Astrocyte (in vitro differentiated cells and primary cell): ENCODE data around the gene CLMN. TPM values are rescaled to one million over a fixed set of nuclear protein-coding genes. Genes with fewer than 3 reads are reported as not detected.

Experiments
- DNase-seq: peaks from one replicate; pipeline ENCODE4 v3.0.0-alpha.2; 2010; ENCODE audit warnings: low read depth
- FAIRE-seq: peaks from 2 replicates; lab custom pipeline; 2011; peaks lifted over from hg19 to GRCh38; lab: Jason Lieb, UNC
- H2AFZ ChIP-seq: 2 replicates; pipeline ENCODE4 v1.6.0; 2012; ENCODE audit warnings: low read depth, low read length, inconsistent platforms
- H3K27ac ChIP-seq: 2 replicates; pipeline ENCODE4 v1.5.1; 2011; ENCODE audit warnings: low read depth, low read length, inconsistent platforms
- H3K27me3 ChIP-seq: 2 replicates; pipeline ENCODE4 v1.6.0; 2011; ENCODE audit warnings: low read length, inconsistent platforms; ENCODE audit not compliant: insufficient read depth
- H3K36me3 ChIP-seq: 2 replicates; pipeline ENCODE4 v1.5.1; 2011; ENCODE audit warnings: low read length, inconsistent platforms; ENCODE audit not compliant: insufficient read depth
- H3K4me1 ChIP-seq: 2 replicates; pipeline ENCODE4 v1.5.1; 2011; ENCODE audit warnings: low read length, inconsistent platforms; ENCODE audit not compliant: insufficient read depth
- H3K4me2 ChIP-seq: 2 replicates; pipeline ENCODE4 v1.6.0; 2012; ENCODE audit warnings: low read length, inconsistent platforms
- H3K4me3 ChIP-seq: 2 replicates; pipeline ENCODE4 v1.5.1; 2011; ENCODE audit warnings: low read depth, mild to moderate bottlenecking, low read length, inconsistent platforms; ENCODE audit not compliant: insufficient read depth
- H3K79me2 ChIP-seq: 2 replicates; pipeline ENCODE4 v1.6.0; 2012; ENCODE audit warnings: mild to moderate bottlenecking, low read length, inconsistent platforms; ENCODE audit not compliant: insufficient read depth
- H3K9ac ChIP-seq: 2 replicates; pipeline ENCODE4 v1.6.0; 2012; ENCODE audit warnings: mild to moderate bottlenecking, low read length, inconsistent platforms
- H3K9me3 ChIP-seq: 2 replicates; pipeline ENCODE4 v1.5.1; 2012; ENCODE audit warnings: low read depth, mild to moderate bottlenecking, low read length, inconsistent platforms; ENCODE audit not compliant: insufficient read depth
- H4K20me1 ChIP-seq: 2 replicates; pipeline ENCODE4 v1.6.0; 2012; ENCODE audit warnings: low read length, inconsistent platforms; ENCODE audit not compliant: insufficient read depth
- H3K27ac Mint-ChIP-seq: one replicate; pipeline ENCODE4 v1.8.0; 2021; ENCODE audit warnings: mild to moderate bottlenecking, mixed read lengths; ENCODE audit not compliant: unreplicated experiment
- H3K27me3 Mint-ChIP-seq: one replicate; pipeline ENCODE4 v1.8.0; 2021; ENCODE audit warnings: low read depth, mixed read lengths; ENCODE audit not compliant: unreplicated experiment
- H3K36me3 Mint-ChIP-seq: one replicate; pipeline ENCODE4 v1.8.0; 2021; ENCODE audit warnings: low read depth, mixed read lengths; ENCODE audit not compliant: unreplicated experiment
- H3K4me1 Mint-ChIP-seq: one replicate; pipeline ENCODE4 v1.8.0; 2021; ENCODE audit warnings: low read depth, mixed read lengths; ENCODE audit not compliant: unreplicated experiment
- H3K4me3 Mint-ChIP-seq: one replicate; pipeline ENCODE4 v1.8.0; 2021; ENCODE audit warnings: mild to moderate bottlenecking, moderate library complexity, mixed read lengths; ENCODE audit not compliant: unreplicated experiment
- H3K9me3 Mint-ChIP-seq: one replicate; pipeline ENCODE4 v1.8.0; 2021; ENCODE audit warnings: mild to moderate bottlenecking, mixed read lengths; ENCODE audit not compliant: unreplicated experiment
- EZH2 ChIP-seq: IDR thresholded peaks from 2 replicates; pipeline ENCODE4 v1.6.1; 2012; ENCODE audit warnings: mild to moderate bottlenecking, low read length, inconsistent platforms; ENCODE audit not compliant: insufficient read depth
- total RNA-seq: library from RNA; stranded (reverse); gene quantifications from 2 replicates; pipeline ENCODE4 v1.2.1, GENCODE V29; 2021
- TF ChIP-seq, protein P1 (sequence below): IDR thresholded peaks from 2 replicates; pipeline ENCODE4 v1.5.1; 2011; ENCODE audit warnings: low read depth, mild to moderate bottlenecking, inconsistent platforms, low read length, moderate library complexity; ENCODE audit not compliant: insufficient read depth

The CLMN gene
- total RNA-seq, 1 donor from 2014 or later, result 14.0 TPM

DNA sequence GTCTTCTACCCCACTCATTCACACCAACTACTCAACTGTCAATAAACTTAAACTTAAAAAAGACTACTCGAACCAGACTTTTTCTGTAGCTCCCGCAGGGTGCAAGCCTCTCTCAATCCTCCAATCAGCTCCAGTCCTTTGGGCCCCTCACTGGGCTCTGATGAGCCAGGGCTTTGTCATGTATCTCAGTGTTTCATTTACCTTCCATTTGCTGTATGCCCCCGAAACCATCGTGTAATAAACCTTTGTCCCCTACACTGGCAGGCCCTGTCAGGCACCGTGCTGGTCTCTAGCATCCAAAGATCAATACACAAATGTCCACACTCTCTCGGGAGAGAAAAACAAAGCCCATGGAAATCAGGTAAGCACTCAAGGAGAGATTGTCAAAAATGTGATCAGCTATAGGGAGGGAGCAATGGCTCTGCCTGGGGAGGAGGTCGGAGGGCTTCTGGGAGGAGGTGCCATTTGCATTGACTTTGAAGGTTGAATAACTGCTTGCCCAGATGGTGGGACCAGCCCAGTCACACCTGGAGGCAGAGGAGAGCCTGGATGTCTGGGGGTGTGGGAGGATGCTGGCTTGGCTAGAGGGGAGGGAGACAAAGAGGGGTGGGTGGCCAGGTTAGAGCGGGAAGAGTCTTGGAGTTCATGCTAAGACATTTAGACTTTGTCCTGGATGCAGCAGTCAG, 120.3 kb downstream of the CLMN start:
- Histone ChIP-seq H3K79me2 (no peaks in the 10 kb centered on the region), H3K27ac (no peak overlapping the region), H3K4me2 (no peak overlapping the region), H3K27me3 (no peaks in the 10 kb centered on the region), H3K9ac (no peak overlapping the region), H3K4me1 (no peaks in the 10 kb centered on the region), H2AFZ (no peak overlapping the region), H3K4me3 (no peak overlapping the region), H3K9me3 (no peaks in the 10 kb centered on the region), H3K36me3 (no peaks in the 10 kb centered on the region), H4K20me1 (no peaks in the 10 kb centered on the region)
- Mint-ChIP-seq H3K9me3 (peaks cover 13% of the 10 kb centered on the region), H3K36me3 (peaks cover 13% of the 10 kb centered on the region), H3K27me3 (peaks cover 2% of the 10 kb centered on the region), H3K27ac (no peak overlapping the region), H3K4me3 (no peak overlapping the region), H3K4me1 (peaks cover 5% of the 10 kb centered on the region)
- FAIRE-seq, result no peak
- TF ChIP-seq, protein P1, sequence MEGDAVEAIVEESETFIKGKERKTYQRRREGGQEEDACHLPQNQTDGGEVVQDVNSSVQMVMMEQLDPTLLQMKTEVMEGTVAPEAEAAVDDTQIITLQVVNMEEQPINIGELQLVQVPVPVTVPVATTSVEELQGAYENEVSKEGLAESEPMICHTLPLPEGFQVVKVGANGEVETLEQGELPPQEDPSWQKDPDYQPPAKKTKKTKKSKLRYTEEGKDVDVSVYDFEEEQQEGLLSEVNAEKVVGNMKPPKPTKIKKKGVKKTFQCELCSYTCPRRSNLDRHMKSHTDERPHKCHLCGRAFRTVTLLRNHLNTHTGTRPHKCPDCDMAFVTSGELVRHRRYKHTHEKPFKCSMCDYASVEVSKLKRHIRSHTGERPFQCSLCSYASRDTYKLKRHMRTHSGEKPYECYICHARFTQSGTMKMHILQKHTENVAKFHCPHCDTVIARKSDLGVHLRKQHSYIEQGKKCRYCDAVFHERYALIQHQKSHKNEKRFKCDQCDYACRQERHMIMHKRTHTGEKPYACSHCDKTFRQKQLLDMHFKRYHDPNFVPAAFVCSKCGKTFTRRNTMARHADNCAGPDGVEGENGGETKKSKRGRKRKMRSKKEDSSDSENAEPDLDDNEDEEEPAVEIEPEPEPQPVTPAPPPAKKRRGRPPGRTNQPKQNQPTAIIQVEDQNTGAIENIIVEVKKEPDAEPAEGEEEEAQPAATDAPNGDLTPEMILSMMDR, result no peak
- TF ChIP-seq EZH2, result no peak
- no peak for DNase-seq

DNA sequence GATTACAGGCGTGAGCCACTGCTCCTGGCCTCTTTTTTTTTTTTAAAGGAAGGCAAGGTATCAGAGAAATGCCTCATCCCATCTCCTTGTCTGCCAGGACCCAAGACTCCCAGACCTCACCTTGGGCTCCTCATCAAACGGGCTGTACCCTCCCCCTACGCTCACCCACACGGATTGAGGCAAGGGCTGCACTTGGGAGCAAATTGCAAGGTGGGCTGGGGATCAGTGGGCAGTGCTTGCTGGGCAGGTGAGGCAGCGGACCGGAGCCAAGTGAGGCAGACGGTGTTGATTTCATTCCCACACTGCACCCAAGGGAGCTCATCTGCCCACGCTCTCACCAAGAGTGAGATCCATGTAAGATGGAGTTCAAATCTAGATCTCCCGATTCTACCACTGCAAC, 121.4 kb downstream of the CLMN start:
- TF ChIP-seq, protein P1, result no peak
- TF ChIP-seq EZH2, result no peak
- Histone ChIP-seq H3K27me3 (no peaks in the 10 kb centered on the region), H3K9ac (no peak overlapping the region), H2AFZ (no peak overlapping the region), H3K36me3 (no peaks in the 10 kb centered on the region), H3K4me3 (no peak overlapping the region), H3K79me2 (no peaks in the 10 kb centered on the region), H3K4me2 (no peak overlapping the region), H3K9me3 (no peaks in the 10 kb centered on the region), H4K20me1 (no peaks in the 10 kb centered on the region), H3K27ac (no peak overlapping the region), H3K4me1 (no peaks in the 10 kb centered on the region)
- H3K27me3 Mint-ChIP-seq, result peaks cover 2% of the 10 kb centered on the region
- H3K36me3 Mint-ChIP-seq, result peaks cover 1% of the 10 kb centered on the region
- peaks cover 5% of the 10 kb centered on the region for H3K4me1 Mint-ChIP-seq
- H3K27ac Mint-ChIP-seq, result no peak overlapping the region
- no peak overlapping the region for H3K4me3 Mint-ChIP-seq
- DNase-seq (no peak), FAIRE-seq (no peak)
- H3K9me3 Mint-ChIP-seq, result peaks cover 8% of the 10 kb centered on the region

DNA sequence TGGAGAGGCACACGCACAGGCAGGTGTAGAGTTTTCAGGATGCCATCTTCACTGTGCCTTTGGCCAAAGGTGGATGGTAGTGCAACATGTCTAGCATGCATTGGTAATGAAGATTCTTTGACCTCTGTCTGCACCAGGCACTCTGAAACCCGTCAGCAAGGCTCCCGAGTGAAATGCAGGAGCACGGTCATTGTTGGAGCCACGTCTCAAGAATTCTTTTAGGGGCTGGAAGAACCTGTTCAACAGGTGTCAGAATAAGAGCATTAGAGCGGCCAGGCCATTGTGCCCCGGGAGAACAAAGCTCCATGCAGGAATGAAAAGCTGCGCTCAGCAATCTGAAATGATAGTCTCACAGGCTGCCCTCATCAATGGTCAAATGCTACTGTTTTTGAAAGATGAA, 122.2 kb downstream of the CLMN start:
- FAIRE-seq (no peak), DNase-seq (no peak)
- H3K9ac ChIP-seq, result no peak overlapping the region
- H4K20me1 ChIP-seq, result no peaks in the 10 kb centered on the region
- no peaks in the 10 kb centered on the region for H3K27me3 ChIP-seq
- H3K4me1 ChIP-seq, result no peaks in the 10 kb centered on the region
- Mint-ChIP-seq H3K4me3 (no peak overlapping the region), H3K36me3 (no peaks in the 10 kb centered on the region), H3K9me3 (peaks cover 5% of the 10 kb centered on the region), H3K27ac (no peak overlapping the region), H3K4me1 (peaks cover 5% of the 10 kb centered on the region), H3K27me3 (peaks cover 2% of the 10 kb centered on the region)
- no peaks in the 10 kb centered on the region for H3K79me2 ChIP-seq
- no peak overlapping the region for H3K4me2 ChIP-seq
- H3K9me3 ChIP-seq, result no peaks in the 10 kb centered on the region
- no peak for TF ChIP-seq EZH2
- TF ChIP-seq, protein P1, result no peak
- no peaks in the 10 kb centered on the region for H3K36me3 ChIP-seq
- H3K27ac ChIP-seq, result no peak overlapping the region
- H2AFZ ChIP-seq, result no peak overlapping the region
- H3K4me3 ChIP-seq, result no peak overlapping the region
